ENCODE results near the gene TIMM29.

Gene TIMM29

GRCh38 chr19:10968527-10969135, 40.0 kb downstream of the TIMM29 start:
- peak overlapping the region; percentile 2 for H3K4me3 Mint-ChIP-seq
- no peak for TF ChIP-seq CTCF (IDR thresholded peaks at IDR 0.05)
- H3K27me3 Mint-ChIP-seq (ENCODE audit: low read depth, poor library complexity), result no peaks in the 10 kb centered on the region
- H3K36me3 Mint-ChIP-seq (ENCODE audit: low read depth), result peaks cover 60% of the 10 kb centered on the region
- H3K4me1 Mint-ChIP-seq, result peaks cover 51% of the 10 kb centered on the region
- peak overlapping the region; percentile 98 for H3K27ac Mint-ChIP-seq
- DNase-seq, result no peak
- H3K9me3 Mint-ChIP-seq, result peaks cover 19% of the 10 kb centered on the region

GRCh38 chr19:10971107-10971726, 42.6 kb downstream of the TIMM29 start:
- H3K4me3 Mint-ChIP-seq, result no peak overlapping the region
- DNase-seq, result no peak
- no peaks in the 10 kb centered on the region for H3K27me3 Mint-ChIP-seq (ENCODE audit: low read depth, poor library complexity)
- H3K9me3 Mint-ChIP-seq, result peaks cover 24% of the 10 kb centered on the region
- peaks cover 56% of the 10 kb centered on the region for H3K36me3 Mint-ChIP-seq (ENCODE audit: low read depth)
- peaks cover 45% of the 10 kb centered on the region for H3K4me1 Mint-ChIP-seq
- no peak for TF ChIP-seq CTCF (IDR thresholded peaks at IDR 0.05)
- peak overlapping the region; percentile 51 for H3K27ac Mint-ChIP-seq

- Mint-ChIP-seq H3K36me3 (ENCODE audit: low read depth) (peaks cover 69% of the 10 kb centered on the region), H3K9me3 (peaks cover 23% of the 10 kb centered on the region), H3K4me3 (no peak overlapping the region), H3K27ac (peak overlapping the region; percentile 93), H3K4me1 (peaks cover 28% of the 10 kb centered on the region), H3K27me3 (ENCODE audit: low read depth, poor library complexity) (no peaks in the 10 kb centered on the region)
- no peak for TF ChIP-seq CTCF (IDR thresholded peaks at IDR 0.05)
- DNase-seq, result no peak
Measured at GRCh38 chr19:10975374-10976130, 46.9 kb downstream of the TIMM29 start.

GRCh38 chr19:10976131-10976892, 47.7 kb downstream of the TIMM29 start:
- Mint-ChIP-seq H3K9me3 (peaks cover 17% of the 10 kb centered on the region), H3K27me3 (ENCODE audit: low read depth, poor library complexity) (no peaks in the 10 kb centered on the region), H3K4me1 (peaks cover 34% of the 10 kb centered on the region), H3K36me3 (ENCODE audit: low read depth) (peaks cover 65% of the 10 kb centered on the region), H3K27ac (peak overlapping the region; percentile 96), H3K4me3 (no peak overlapping the region)
- no peak for TF ChIP-seq CTCF (IDR thresholded peaks at IDR 0.05)
- no peak for DNase-seq

- Mint-ChIP-seq H3K27ac (peak overlapping the region; percentile 39), H3K36me3 (ENCODE audit: low read depth) (peaks cover 61% of the 10 kb centered on the region), H3K27me3 (ENCODE audit: low read depth, poor library complexity) (no peaks in the 10 kb centered on the region), H3K4me3 (no peak overlapping the region), H3K9me3 (peaks cover 13% of the 10 kb centered on the region), H3K4me1 (peaks cover 41% of the 10 kb centered on the region)
- DNase-seq, result no peak
- TF ChIP-seq CTCF (IDR thresholded peaks at IDR 0.05), result no peak
Measured at GRCh38 chr19:10977742-10978092, 49.1 kb downstream of the TIMM29 start.

Measured in nephron progenitor cell (in vitro differentiated cells).